Kidney (tissue), 14 donors: ENCODE results near the gene NSG1. TPM values are rescaled to one million over a fixed set of nuclear protein-coding genes. Genes with fewer than 3 reads are reported as not detected.

Experiments used
- DNase-seq, 5 donors: peaks; one replicate each; pipeline ENCODE4 v3.0.0-alpha.2; 2013 to 2020
- FAIRE-seq: peaks from 2 replicates; lab custom pipeline; 2012; peaks lifted over from hg19 to GRCh38; lab: Jason Lieb, UNC
- H3K27ac ChIP-seq, 2 donors: one replicate each; pipeline ENCODE4 v1.7.0; 2013; ENCODE audit warnings: low read depth in 2 of 2, low read length in 2 of 2, inconsistent platforms in 1 of 2
- H3K27me3 ChIP-seq: one replicate; pipeline ENCODE4 v1.7.1; 2013; ENCODE audit warnings: low read length, inconsistent platforms; ENCODE audit not compliant: control insufficient read depth, insufficient read depth
- H3K36me3 ChIP-seq, 3 donors: one replicate each; pipeline versions ENCODE4 v1.7.0 to v1.7.1; 2013; ENCODE audit warnings: low read length in 3 of 3, control low read depth in 1 of 3, inconsistent platforms in 1 of 3; ENCODE audit not compliant: insufficient read depth in 3 of 3, control insufficient read depth in 2 of 3
- H3K4me1 ChIP-seq, 3 donors: one replicate each; pipeline versions ENCODE4 v1.7.0 to v1.7.1; 2013; ENCODE audit warnings: low read length in 3 of 3, inconsistent platforms in 1 of 3, low read depth in 1 of 3; ENCODE audit not compliant: control insufficient read depth in 2 of 3, insufficient read depth in 2 of 3
- H3K4me3 ChIP-seq, 3 donors: one replicate each; pipeline versions ENCODE4 v1.7.0 to v1.8.1; 2013; ENCODE audit warnings: low read length in 3 of 3, control low read depth in 1 of 3, inconsistent platforms in 1 of 3
- H3K9ac ChIP-seq, 3 donors: one replicate each; pipeline versions ENCODE4 v1.7.0 to v1.7.1; 2013; ENCODE audit warnings: low read length in 3 of 3, control low read depth in 1 of 3, inconsistent platforms in 1 of 3
- H3K9me3 ChIP-seq, 3 donors: one replicate each; pipeline versions ENCODE4 v1.7.0 to v1.7.1; 2013; ENCODE audit warnings: low read length in 3 of 3, control low read depth in 1 of 3, inconsistent platforms in 1 of 3; ENCODE audit not compliant: control insufficient read depth in 2 of 3, insufficient read depth in 1 of 3
- intact Hi-C: fragments of 100-400 bp; cut with DNase I; formaldehyde crosslinking; loops from one replicate; pipeline ENCODE4 v1.11.1; 2022
- polyA plus RNA-seq: library from polyadenylated mRNA; stranded (reverse); fragments of 350-450 nt; fragmentation: Illumina TruSeq; extraction: RNeasy Lipid Tissue Mini Kit (QIAGEN cat#74804); gene quantifications from one replicate; pipeline ENCODE4 v1.2.3, GENCODE V29; 2014; ENCODE audit warnings: low read depth, low replicate concordance; ENCODE audit not compliant: insufficient read depth
- total RNA-seq: library from RNA; stranded (reverse); fragmentation: NEBNext Ultra II Directional; extraction: Animal tissue kit (Norgen Biotek cat#: 25700); gene quantifications from one replicate; pipeline ENCODE4 v1.2.1, GENCODE V29; 2021
- TF ChIP-seq, protein P1 (sequence below): IDR thresholded peaks from 3 replicates; pipeline ENCODE4 v1.5.1; 2012; ENCODE audit warnings: mild to moderate bottlenecking, moderate library complexity, borderline replicate concordance; ENCODE audit not compliant: insufficient read depth; ENCODE audit errors: extremely low read depth
- donor health status: control.
- donor health status: control.
- donor health status: control.
- donor health status: control.
- donor health status: control.
- donor health status: DM: yes; HTN: yes; CAD: no.
- donor health status: Normal renal cell carcinoma (clear cell type).

The NSG1 gene
- total and polyA plus RNA-seq, 2 donors from 2014 or later = 4.7 to 9.5 TPM

DNA sequence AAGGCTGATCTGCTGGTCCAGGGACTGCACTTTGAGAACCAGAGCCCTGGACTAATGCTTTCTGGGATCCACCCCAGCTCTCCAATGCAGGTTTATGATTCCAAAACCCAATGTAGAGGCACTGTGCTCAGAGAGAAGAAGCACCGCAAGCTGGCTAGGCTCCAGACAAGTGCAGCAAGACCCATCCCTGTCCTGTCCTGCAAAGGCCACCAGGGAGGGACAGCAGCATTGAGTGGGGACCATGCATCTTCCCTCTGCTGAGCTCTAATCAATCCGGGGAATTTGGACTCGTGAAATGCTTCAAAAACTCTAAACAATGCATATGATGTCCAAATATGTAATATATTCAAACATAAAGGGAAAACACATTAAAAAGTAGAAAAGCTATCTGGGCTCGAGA, 10.8 kb upstream of the NSG1 start:
- H3K9me3 ChIP-seq = no peaks in the 10 kb centered on the region
- no peaks in the 10 kb centered on the region for H3K36me3 ChIP-seq
- FAIRE-seq = no peak
- H3K4me1 ChIP-seq = no peaks in the 10 kb centered on the region
- TF ChIP-seq, protein P1, sequence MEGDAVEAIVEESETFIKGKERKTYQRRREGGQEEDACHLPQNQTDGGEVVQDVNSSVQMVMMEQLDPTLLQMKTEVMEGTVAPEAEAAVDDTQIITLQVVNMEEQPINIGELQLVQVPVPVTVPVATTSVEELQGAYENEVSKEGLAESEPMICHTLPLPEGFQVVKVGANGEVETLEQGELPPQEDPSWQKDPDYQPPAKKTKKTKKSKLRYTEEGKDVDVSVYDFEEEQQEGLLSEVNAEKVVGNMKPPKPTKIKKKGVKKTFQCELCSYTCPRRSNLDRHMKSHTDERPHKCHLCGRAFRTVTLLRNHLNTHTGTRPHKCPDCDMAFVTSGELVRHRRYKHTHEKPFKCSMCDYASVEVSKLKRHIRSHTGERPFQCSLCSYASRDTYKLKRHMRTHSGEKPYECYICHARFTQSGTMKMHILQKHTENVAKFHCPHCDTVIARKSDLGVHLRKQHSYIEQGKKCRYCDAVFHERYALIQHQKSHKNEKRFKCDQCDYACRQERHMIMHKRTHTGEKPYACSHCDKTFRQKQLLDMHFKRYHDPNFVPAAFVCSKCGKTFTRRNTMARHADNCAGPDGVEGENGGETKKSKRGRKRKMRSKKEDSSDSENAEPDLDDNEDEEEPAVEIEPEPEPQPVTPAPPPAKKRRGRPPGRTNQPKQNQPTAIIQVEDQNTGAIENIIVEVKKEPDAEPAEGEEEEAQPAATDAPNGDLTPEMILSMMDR = no peak
- DNase-seq = no peak
- H3K27me3 ChIP-seq = no peaks in the 10 kb centered on the region
- intact Hi-C loops = no loop called here
- H3K27ac ChIP-seq = no peak overlapping the region
- no peak overlapping the region for H3K9ac ChIP-seq
- no peak overlapping the region for H3K4me3 ChIP-seq

DNA sequence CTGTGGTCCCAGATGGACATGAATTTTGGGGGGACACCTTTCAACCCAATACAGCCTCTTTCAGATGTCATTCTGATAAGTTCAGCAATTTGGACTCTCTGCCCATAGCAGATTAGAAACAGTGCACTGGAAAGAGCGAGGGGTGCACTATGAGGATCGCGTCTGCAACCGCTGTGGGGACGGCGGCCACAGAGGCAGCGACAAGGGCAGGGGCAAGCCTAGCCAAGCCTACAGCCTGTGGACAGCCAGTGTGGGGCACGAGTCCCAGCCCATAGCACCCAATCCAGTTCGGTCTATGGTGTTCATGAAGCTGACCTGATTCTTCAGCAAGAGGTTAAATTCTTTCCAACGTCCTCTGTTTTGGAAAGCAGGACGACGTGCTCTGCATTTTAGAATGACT, 9.7 kb upstream of the NSG1 start:
- no peak for DNase-seq
- no peaks in the 10 kb centered on the region for H3K27me3 ChIP-seq
- no peak for FAIRE-seq
- no peaks in the 10 kb centered on the region for H3K4me1 ChIP-seq
- intact Hi-C loops = no loop called here
- TF ChIP-seq, protein P1 = no peak
- no peak overlapping the region for H3K9ac ChIP-seq
- no peaks in the 10 kb centered on the region for H3K9me3 ChIP-seq
- H3K27ac ChIP-seq = no peak overlapping the region
- no peaks in the 10 kb centered on the region for H3K36me3 ChIP-seq
- no peak overlapping the region for H3K4me3 ChIP-seq

DNA sequence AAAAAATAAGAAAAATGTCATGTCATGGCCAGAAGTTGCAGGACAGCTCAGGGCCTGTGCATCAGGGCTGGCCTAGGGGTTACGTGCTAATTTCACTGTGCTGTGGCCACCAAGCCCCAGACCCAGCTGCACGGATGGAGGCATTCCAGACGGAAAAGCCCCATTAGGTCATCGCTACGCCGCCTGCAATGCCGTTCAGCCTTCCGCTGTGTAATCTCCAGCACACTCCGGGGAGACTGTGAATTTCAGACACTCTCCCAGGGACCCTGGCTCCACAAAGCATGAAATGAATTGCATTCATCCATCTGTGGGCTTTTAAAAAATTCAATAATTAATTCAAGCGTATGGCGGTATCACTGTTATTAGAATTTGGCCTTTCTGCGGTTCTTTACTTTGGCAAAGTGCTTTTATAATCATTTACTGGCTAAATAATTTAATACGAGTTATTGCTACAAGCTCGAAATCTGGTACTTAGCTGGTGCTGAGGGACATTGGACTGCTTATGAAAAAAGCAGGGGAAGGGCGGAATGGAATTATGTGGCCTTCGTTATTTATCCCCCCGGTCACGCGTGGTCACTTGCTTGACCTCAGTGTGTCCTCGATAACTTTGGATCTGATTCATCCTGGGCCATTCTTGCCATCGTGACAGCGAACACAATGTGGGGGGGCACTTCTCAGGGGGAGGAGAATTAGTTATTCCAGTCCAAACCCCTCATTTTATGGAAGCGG, 9.0 kb upstream of the NSG1 start:
- no peak overlapping the region for H3K27ac ChIP-seq
- intact Hi-C loops = no loop called here
- no peak for FAIRE-seq

More for the DNA sequence above, 9.0 kb upstream of the NSG1 start:
- TF ChIP-seq, protein P1 = no peak
- no peak for DNase-seq
- Histone ChIP-seq H3K27me3 (no peaks in the 10 kb centered on the region), H3K9me3 (no peaks in the 10 kb centered on the region), H3K4me1 (no peaks in the 10 kb centered on the region), H3K36me3 (no peaks in the 10 kb centered on the region), H3K9ac (no peak overlapping the region), H3K4me3 (no peak overlapping the region)
